GM12878 (cell line): Measurements from ENCODE around the gene GRAMD1B. TPM values are rescaled to one million over a fixed set of nuclear protein-coding genes. Genes with fewer than 3 reads are reported as not detected.

Source experiments
- ATAC-seq: fragments of 200-7000 bp; cut with Tn5 transposase; 3 replicates; pipeline ENCODE4 v1.9.1; 2020; ENCODE audit warnings: mild to moderate bottlenecking, moderate library complexity
- BruUV-seq: library from RNA; stranded (reverse); fragments of 400-500 nt; replicated peaks from 2 replicates; lab custom pipeline; 2021; lab: Mats Ljungman, UMichigan
- CTCF ChIA-PET: fragments of 300-600 bp; sonication (Branson Sonifier 250); formaldehyde crosslinking; extraction: SDS; loops from one replicate; lab custom pipeline; 2021; ENCODE audit warnings: inconsistent platforms; lab: Yijun Ruan, JAX
- POLR2A ChIA-PET: fragments of 350-600 bp; formaldehyde crosslinking; extraction: SDS; loops from one replicate; lab custom pipeline; 2021; ENCODE audit warnings: inconsistent platforms; lab: Charles Lee
- RAD21 ChIA-PET: fragments of 300-600 bp; sonication (Branson Sonifier 250); formaldehyde crosslinking; loops from one replicate; lab custom pipeline; 2023; ENCODE audit warnings: antibody characterized with exemption; ENCODE audit not compliant: unreplicated experiment; lab: Charles Lee
- SMC1A ChIA-PET: fragments of 300-600 bp; sonication (Branson Sonifier 250); formaldehyde crosslinking; loops from one replicate; lab custom pipeline; 2023; ENCODE audit not compliant: unreplicated experiment, uncharacterized antibody; lab: Charles Lee
- DNase-seq: peaks from one replicate; pipeline ENCODE4 v3.0.0-alpha.2; 2011; ENCODE audit warnings: low read depth, low spot score
- FAIRE-seq: peaks from 3 replicates; lab custom pipeline; 2011; peaks lifted over from hg19 to GRCh38; lab: Jason Lieb, UNC
- H2AFZ ChIP-seq: 2 replicates; pipeline ENCODE4 v1.6.0; 2011; ENCODE audit warnings: low read depth, low read length, control low read depth; ENCODE audit not compliant: control insufficient read depth
- H3K27ac ChIP-seq: 2 replicates; pipeline ENCODE4 v1.5.1; 2011; ENCODE audit warnings: control low read depth; ENCODE audit not compliant: control insufficient read depth, insufficient read depth
- H3K27me3 ChIP-seq, 2 experiments: replicated peaks in 1 of 2; 2 replicates each; pipeline versions ENCODE4 v1.6.0 to v1.6.1; 2011; ENCODE audit warnings: low read length in 1 of 2; ENCODE audit not compliant: control insufficient read depth in 2 of 2, insufficient read depth in 2 of 2
- H3K36me3 ChIP-seq, 2 experiments: 2 replicates each; pipeline ENCODE4 v1.5.1; 2011; ENCODE audit warnings: low read length in 1 of 2; ENCODE audit not compliant: control insufficient read depth in 2 of 2, insufficient read depth in 2 of 2
- H3K4me1 ChIP-seq: 2 replicates; pipeline ENCODE4 v1.6.1; 2011; ENCODE audit warnings: mild to moderate bottlenecking, low read length, moderate library complexity, mixed read lengths; ENCODE audit not compliant: control insufficient read depth, insufficient read depth
- H3K4me2 ChIP-seq: 2 replicates; pipeline ENCODE4 v1.6.0; 2011; ENCODE audit warnings: control low read depth; ENCODE audit not compliant: control insufficient read depth, insufficient read depth
- H3K4me3 ChIP-seq: fragments of 200-600 bp; sonication (generic); 2 replicates; pipeline ENCODE4 v1.5.1; 2016
- H3K79me2 ChIP-seq: 2 replicates; pipeline ENCODE4 v1.6.0; 2011; ENCODE audit warnings: low read length; ENCODE audit not compliant: control insufficient read depth, insufficient read depth
- H3K9ac ChIP-seq: 2 replicates; pipeline ENCODE4 v1.8.0; 2011; ENCODE audit warnings: low read length, control low read depth, mixed read lengths; ENCODE audit not compliant: control insufficient read depth, insufficient read depth
- H3K9me3 ChIP-seq: replicated peaks from 3 replicates; pipeline ENCODE4 v1.5.1; 2011; ENCODE audit warnings: mild to moderate bottlenecking, low read length; ENCODE audit not compliant: control insufficient read depth, insufficient read depth
- H4K20me1 ChIP-seq: 2 replicates; pipeline ENCODE4 v1.6.0; 2011; ENCODE audit not compliant: control insufficient read depth, insufficient read depth
- BRCA1 ChIP-seq: IDR thresholded peaks from 2 replicates; pipeline ENCODE4 v1.6.1; 2011; ENCODE audit warnings: low read depth, low read length, improper control_type of control experiment
- CHD2 ChIP-seq: IDR thresholded peaks from 2 replicates; pipeline ENCODE4 v1.6.1; 2011; ENCODE audit warnings: low read depth, low read length, improper control_type of control experiment, borderline replicate concordance
- HCFC1 ChIP-seq: fragments of 150-350 bp; IDR thresholded peaks from 2 replicates; pipeline ENCODE4 v1.6.1; 2014; ENCODE audit warnings: low read length
- MYC ChIP-seq: IDR thresholded peaks from 2 replicates; pipeline ENCODE4 v1.6.1; 2011; ENCODE audit warnings: mild to moderate bottlenecking, low read length, moderate library complexity, inconsistent platforms; ENCODE audit not compliant: insufficient read depth, insufficient replicate concordance, insufficient read length, severe bottlenecking
- SMC3 ChIP-seq: IDR thresholded peaks from 2 replicates; pipeline ENCODE4 v1.6.1; 2011; ENCODE audit warnings: low read length, improper control_type of control experiment, borderline replicate concordance
- SREBF2 ChIP-seq: IDR thresholded peaks from 2 replicates; pipeline ENCODE4 v1.6.1; 2012; ENCODE audit warnings: mild to moderate bottlenecking, low read length
- SRF ChIP-seq, 2 experiments: IDR thresholded peaks; 2 replicates each; pipeline ENCODE4 v1.6.1; 2011; ENCODE audit warnings: low read depth in 2 of 2, low read length in 2 of 2, mild to moderate bottlenecking in 1 of 2, moderate library complexity in 1 of 2
- TAF1 ChIP-seq: IDR thresholded peaks from 2 replicates; pipeline ENCODE4 v1.6.1; 2011; ENCODE audit warnings: mild to moderate bottlenecking, low read depth, low read length, borderline replicate concordance
- ZNF207 ChIP-seq: fragments of 450-650 bp; IDR thresholded peaks from 2 replicates; pipeline ENCODE4 v1.6.1; 2014; ENCODE audit warnings: antibody characterized with exemption, mild to moderate bottlenecking, borderline replicate concordance
- ZNF24 ChIP-seq: fragments of 450-650 bp; IDR thresholded peaks from 2 replicates; pipeline ENCODE4 v1.6.1; 2017; ENCODE audit warnings: antibody characterized with exemption, mild to moderate bottlenecking
- WGBS: methylation state at CpG from one replicate; pipeline ENCODE4 v1.1.6; 2016; ENCODE audit warnings: low lambda C conversion rate; ENCODE audit not compliant: insufficient replicate concordance, insufficient coverage; ENCODE audit errors: missing lambda C conversion rate; 5-methylcytosine and 5-hydroxymethylcytosine counted together
- in situ Hi-C: fragments of 300-500 bp; cut with MboI; formaldehyde crosslinking; loops from 9 replicates; pipeline ENCODE4 v1.14.3; 2018; ENCODE audit warnings: mixed read lengths
- intact Hi-C: fragments of 100-400 bp; cut with micrococcal nuclease; formaldehyde crosslinking; loops from one replicate; pipeline ENCODE4 v1.14.2; 2022; ENCODE audit not compliant: unreplicated experiment
- polyA plus RNA-seq, 11 experiments: library from polyadenylated mRNA; depleted of rRNA in 4 of 11; unstranded in 6 of 11; stranded (reverse) in 5 of 11; fragments of >200 nt; fragmentation: Nextera tagmentation in 4 of 11; fragmentation: Illumina TruSeq in 1 of 11; extraction: Ambion mirVana in 4 of 11; extraction: Trizol in 1 of 11; gene quantifications; 1 replicate in 1 of 11; 2 replicates in 10 of 11; pipeline versions ENCODE4 v1.2.1 to v1.2.3, GENCODE V29; 2011 to 2016; ENCODE audit warnings: inconsistent platforms in 2 of 11, missing spikeins in 2 of 11, low read depth in 1 of 11
- total RNA-seq, 4 experiments: library from RNA; depleted of rRNA in 3 of 4; stranded (reverse); fragments of >200 nt in 3 of 4; fragmentation: Illumina TruSeq in 1 of 4; extraction: Trizol in 1 of 4; gene quantifications; 2 replicates each; pipeline versions ENCODE4 v1.2.1 to v1.2.3, GENCODE V29; 2013 to 2021
- TF ChIP-seq, protein P1 (sequence below): IDR thresholded peaks from 2 replicates; pipeline ENCODE4 v1.6.1; 2011; ENCODE audit warnings: low read depth, mild to moderate bottlenecking, low read length, moderate library complexity, borderline replicate concordance; ENCODE audit errors: extremely low read depth
- TF ChIP-seq, protein P2 (sequence below): fragments of 450-650 bp; conservative IDR thresholded peaks from 2 replicates; pipeline ENCODE4 v1.6.1; 2017; ENCODE audit warnings: mild to moderate bottlenecking, moderate library complexity

GRAMD1B gene
- total and polyA plus RNA-seq, 10 of the 15 experiments (the other 5 are each of a cell fraction or from before 2014, with no cell fraction given): 1.9 to 49.1 (median 26.9) TPM

DNA sequence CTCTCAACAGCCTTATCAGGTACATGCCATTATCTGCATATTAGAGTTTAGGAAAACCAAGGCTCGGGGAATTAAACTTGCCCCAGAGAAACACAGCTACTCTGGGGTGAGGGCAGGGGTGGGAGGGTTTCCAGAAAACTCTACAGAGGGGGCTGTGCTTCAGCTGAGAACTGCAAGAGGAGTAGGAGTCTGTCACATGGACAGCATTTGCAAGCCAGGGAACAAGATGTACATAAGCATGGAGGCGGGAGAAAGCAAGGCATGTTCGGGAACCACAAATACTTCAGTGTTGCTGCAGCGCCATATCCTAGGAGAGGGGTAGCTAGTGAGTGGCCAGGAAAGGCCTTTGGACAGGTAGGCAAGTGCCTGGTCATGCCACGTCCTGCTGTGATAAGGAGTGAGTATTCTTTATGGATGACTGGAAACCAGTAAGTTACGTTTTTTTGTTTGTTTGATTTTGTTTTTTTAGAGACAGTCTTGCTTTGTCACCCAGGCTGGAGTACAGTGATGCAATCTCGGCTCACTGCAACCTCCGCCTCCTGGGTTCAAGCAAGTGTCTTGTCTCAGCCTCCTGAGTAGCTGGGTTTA is 57.2 kb downstream of the GRAMD1B start:
- ATAC-seq (no peak), FAIRE-seq (no peak)
- CTCF ChIA-PET: interaction anchor here (0.8 kb wide), 1 partner anchor 81 kb away, joined by 3 read pairs; no protein-coding TSS in a partner anchor
- TF ChIP-seq CHD2 (no peak), TAF1 (no peak), ZNF207 (no peak), SMC3 (no peak), SRF (IDR thresholded peaks at IDR 0.05; ENCODE audit: low read depth in 2 of 2, low read length in 2 of 2) (no peak), HCFC1 (no peak), MYC (no peak), SREBF2 (no peak), BRCA1 (no peak), ZNF24 (no peak)
- TF ChIP-seq, protein P1, sequence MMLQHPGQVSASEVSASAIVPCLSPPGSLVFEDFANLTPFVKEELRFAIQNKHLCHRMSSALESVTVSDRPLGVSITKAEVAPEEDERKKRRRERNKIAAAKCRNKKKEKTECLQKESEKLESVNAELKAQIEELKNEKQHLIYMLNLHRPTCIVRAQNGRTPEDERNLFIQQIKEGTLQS: no peak
- TF ChIP-seq, protein P2, sequence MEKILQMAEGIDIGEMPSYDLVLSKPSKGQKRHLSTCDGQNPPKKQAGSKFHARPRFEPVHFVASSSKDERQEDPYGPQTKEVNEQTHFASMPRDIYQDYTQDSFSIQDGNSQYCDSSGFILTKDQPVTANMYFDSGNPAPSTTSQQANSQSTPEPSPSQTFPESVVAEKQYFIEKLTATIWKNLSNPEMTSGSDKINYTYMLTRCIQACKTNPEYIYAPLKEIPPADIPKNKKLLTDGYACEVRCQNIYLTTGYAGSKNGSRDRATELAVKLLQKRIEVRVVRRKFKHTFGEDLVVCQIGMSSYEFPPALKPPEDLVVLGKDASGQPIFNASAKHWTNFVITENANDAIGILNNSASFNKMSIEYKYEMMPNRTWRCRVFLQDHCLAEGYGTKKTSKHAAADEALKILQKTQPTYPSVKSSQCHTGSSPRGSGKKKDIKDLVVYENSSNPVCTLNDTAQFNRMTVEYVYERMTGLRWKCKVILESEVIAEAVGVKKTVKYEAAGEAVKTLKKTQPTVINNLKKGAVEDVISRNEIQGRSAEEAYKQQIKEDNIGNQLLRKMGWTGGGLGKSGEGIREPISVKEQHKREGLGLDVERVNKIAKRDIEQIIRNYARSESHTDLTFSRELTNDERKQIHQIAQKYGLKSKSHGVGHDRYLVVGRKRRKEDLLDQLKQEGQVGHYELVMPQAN: no peak
- TF ChIP-seq, all 136 proteins: peak for 0
- ChIA-PET POLR2A (interaction anchor here (1.2 kb wide), 1 partner anchor 12 kb away, joined by 3 read pairs; no protein-coding TSS in a partner anchor), SMC1A (interaction anchor here (0.6 to 1.5 kb wide), 3 partner anchors 90 to 376 kb away, joined by 3 to 6 read pairs (median 4); no protein-coding TSS in a partner anchor), RAD21 (interaction anchor here (0.7 to 1.3 kb wide), 2 partner anchors 9 to 11 kb away, joined by 3 to 4 read pairs; no protein-coding TSS in a partner anchor)
- BruUV-seq: no TSS peak
- H4K20me1 ChIP-seq: no peaks in the 10 kb centered on the region
- H3K4me1 ChIP-seq: peaks cover 27% of the 10 kb centered on the region
- in situ Hi-C loops (no loop called here), intact Hi-C loops (no loop called here)
- H3K4me2 ChIP-seq: no peak overlapping the region
- no peak for DNase-seq
- H3K9me3 ChIP-seq: no peaks in the 10 kb centered on the region
- no peak overlapping the region for H2AFZ ChIP-seq
- no peaks in the 10 kb centered on the region for H3K27me3 ChIP-seq
- no peak overlapping the region for H3K4me3 ChIP-seq
- no peaks in the 10 kb centered on the region; a peak in 2 of 4 replicates for H3K36me3 ChIP-seq
- no peaks in the 10 kb centered on the region for H3K79me2 ChIP-seq
- H3K27ac ChIP-seq: no peak overlapping the region
- 57% methylated on average over 8 of the region's 8 CpGs for WGBS
- H3K9ac ChIP-seq: no peak overlapping the region
